Activated T-cell treated with anti-CD3 and anti-CD28 coated beads for 1 hour (primary cell): ENCODE measurements around the gene SCN3A.

Experiments
- DNase-seq: peaks from one replicate; pipeline ENCODE4 v3.0.0-alpha.2; 2020; ENCODE audit warnings: low read depth

SCN3A gene

GRCh38 chr2:165191096-165191728 lies 12.6 kb downstream of the SCN3A start:
- no peak for DNase-seq

DNA sequence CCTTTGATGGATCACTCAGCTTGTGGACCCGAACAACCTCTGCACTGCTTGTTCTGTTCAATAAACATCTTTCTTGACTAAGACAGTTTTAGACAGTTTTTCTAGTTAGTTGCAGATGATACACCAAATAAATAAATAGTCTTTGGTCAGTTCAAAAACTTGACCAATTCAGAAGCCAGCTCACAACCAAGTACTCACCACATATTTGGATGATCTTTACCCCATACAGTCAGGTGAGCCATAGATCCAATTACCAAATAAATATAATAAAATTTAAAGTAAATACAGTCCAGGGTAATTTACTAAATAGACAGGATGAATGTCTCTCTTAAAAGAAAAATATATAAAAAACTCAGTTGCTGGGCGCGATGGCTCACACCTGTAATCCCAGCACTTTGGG lies 18.2 kb downstream of the SCN3A start:
- DNase-seq, result no peak

DNA sequence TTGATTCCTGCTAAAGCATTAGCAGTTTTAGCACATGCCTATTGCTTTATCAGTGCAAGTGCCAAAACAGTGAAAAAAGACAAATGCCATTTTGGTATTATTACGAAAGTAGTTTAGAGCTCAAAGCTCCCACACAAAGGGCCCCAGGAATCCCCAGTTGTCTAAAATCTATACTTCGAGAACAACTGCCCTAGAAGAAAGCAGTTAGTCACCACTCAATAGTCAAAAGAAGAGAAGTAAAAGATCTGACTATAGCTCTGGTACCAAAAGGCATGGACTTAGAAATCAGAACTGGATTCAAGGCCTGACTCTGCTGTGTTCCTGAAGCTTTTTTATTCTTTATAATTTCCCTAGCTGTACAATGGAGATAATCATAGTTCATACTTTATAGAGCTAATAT lies 21.8 kb downstream of the SCN3A start:
- no peak for DNase-seq

DNA sequence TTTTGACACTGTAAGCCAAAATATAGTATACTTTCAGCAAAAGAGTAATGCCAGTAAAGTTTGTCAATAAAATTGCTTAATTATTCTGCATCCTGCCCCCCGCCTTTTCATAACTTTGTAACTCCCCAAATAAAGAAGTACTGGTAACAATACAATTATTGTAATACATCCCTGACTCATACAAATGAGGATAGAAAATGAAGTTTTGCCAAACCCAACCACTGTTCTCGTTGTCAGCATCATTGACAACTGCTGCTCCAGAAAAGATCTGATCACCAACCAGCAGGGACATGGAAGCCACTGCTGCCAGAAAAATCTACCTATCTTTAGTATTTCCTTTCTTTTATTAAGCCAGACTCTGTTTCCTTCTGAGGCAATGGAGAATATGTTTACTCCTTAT lies 27.1 kb downstream of the SCN3A start:
- no peak for DNase-seq

DNA sequence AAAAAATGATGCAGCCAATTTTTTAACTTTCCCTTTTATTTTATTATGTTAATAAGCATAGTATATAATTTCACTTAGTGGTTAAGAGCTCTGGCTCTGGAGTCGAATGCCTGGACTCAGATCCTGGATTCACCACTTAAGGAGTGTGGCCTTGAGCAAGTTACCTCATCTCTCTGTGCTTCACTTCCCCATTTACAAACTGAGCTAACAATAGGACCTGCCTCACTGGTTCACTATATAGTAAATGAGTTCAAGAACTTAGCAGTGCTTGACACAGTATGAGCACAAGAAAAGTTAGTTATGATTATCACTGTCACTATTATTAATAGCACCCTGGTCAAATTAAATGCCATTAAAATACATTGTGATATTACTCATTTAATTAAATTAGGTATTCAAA lies 30.6 kb downstream of the SCN3A start:
- no peak for DNase-seq

DNA sequence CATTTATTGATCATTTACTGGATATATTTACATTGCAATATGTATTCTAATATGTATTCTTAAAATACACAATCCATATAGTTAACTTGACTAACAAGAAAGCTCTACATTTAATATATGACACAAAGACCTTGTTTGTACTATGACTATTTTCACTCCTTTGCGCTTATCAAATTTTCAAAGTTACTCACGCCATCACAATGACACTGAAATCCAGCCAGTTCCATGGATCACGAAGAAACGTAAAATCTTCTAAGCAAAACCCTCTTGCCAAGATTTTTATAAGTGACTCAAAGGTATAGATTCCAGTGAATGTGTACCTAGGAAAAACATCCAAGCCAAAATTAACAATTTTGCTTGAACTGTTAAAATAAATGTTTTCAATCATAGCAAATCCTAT lies 39.6 kb downstream of the SCN3A start:
- DNase-seq, result no peak

- DNase-seq, result no peak
Measured at GRCh38 chr2:165163761-165164160, 40.1 kb downstream of the SCN3A start.

- no peak for DNase-seq
Measured at GRCh38 chr2:165162466-165162865, 41.4 kb downstream of the SCN3A start.

- no peak for DNase-seq
Measured at GRCh38 chr2:165161510-165161909, 42.3 kb downstream of the SCN3A start.

- no peak for DNase-seq
Measured at GRCh38 chr2:165157160-165157559, 46.7 kb downstream of the SCN3A start.

DNA sequence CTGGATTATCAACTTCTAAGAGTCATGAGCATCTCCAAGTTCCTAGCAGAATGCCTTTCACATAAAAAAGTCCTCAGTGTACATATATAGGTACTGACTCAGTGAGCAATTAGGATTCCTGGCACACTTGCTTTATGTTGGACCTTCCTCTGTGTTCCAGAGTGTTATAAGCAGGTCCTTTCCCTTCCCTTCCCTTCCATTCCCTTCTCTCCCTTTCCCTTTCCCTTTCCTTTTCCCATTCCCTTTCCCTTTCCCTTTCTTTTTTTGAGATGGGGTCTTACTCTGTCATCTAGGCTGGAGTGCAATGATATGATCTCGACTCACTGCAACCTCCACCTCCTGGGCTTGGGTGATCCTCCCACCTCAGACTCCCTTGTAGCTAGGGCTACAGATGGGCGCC lies 48.7 kb downstream of the SCN3A start:
- DNase-seq, result no peak

- no peak for DNase-seq
Measured at GRCh38 chr2:165149439-165149838, 54.4 kb downstream of the SCN3A start.

DNA sequence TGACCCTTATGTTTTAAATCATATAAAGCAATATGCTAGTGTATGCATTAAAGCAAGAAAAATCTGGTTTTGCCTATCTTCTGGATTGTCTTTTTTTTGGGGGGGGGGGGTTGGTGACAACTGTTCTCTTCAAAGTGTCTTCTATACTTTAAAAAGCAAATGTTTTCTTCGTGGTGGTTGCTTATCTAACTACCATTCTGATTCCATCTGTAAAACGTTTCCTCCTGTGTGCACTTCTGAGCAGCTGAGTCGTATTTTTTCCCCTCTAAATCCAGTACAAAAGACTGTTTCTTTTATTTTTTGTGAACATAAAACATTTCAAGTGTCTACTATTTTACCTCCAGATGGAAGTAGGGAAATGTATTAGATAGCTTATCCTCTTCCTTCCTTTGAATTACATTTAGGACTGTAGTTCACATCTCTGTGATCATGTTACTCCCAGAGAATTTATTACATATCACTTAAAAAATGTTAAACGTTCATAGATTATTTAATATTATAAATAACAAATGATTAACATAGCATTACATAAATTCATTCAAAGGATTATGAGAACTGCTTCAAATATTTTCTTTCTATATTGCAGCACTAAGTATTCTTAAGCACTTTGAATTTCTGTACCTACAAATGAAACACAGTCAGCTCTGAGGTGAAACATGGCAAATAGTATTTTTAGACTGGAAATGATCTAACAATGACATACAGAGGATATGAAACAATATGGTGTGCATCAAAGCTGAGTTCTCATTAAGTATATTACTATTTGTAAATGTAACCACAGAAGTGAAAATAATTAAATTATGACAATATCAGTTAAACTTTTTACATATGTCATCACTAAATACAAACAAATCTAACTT lies 56.4 kb downstream of the SCN3A start:
- no peak for DNase-seq

GRCh38 chr2:165144315-165144714 lies 59.5 kb downstream of the SCN3A start:
- DNase-seq, result no peak

DNA sequence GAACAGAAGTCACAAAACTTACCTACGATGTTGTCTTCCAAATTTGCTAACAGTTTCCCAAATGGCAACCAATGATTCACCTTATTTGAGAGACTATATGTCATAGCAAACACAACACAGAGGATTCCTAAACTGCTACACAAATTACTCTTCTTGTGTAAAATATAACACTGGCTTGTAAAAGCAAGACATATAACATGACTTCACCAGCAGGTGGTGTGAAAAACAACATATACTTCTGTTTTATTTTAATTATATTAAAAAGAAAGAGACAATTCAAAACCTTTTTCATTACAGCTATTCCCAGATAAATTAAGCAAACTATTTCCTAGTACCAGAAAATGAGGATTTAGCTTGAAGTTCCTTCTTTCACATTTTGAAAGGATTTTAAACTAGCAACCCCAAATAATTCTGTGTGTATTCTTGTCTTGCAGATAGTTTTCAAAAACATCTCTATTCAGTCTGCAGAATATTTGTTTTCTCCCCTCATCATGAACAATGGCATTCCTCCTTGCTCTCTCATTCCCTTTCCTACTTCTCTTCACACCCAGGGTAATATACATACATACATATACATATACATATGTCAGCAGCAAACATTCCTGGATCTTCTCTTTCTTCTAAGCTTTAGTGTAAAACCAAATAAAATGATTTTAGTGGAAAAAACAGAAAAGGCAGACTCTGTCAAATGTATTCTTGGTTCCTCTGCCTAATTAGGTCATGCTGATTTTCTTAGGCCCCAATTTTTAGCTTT lies 62.1 kb downstream of the SCN3A start:
- no peak for DNase-seq

DNA sequence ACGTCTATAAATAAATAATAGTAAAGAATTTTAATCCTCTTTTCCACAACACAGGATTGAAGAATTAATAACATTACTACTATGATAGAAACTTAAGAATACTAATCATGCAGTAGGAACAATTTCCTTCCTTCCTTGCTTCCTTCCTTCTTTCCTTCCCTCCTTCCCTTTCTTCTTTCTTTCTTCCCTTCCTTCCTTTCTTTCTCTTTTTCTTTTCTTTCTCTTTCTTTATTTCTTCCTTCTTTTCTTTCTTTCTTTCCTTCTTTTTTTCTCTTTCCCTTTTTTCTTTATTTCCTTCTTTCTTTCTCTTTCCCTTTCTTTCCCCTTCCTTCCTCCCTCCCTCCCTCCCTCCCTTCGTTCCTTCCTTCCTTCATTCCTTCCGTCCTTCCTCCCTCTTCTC lies 77.6 kb downstream of the SCN3A start:
- DNase-seq, result no peak

- DNase-seq, result no peak
Measured at GRCh38 chr2:165122521-165122920, 81.3 kb downstream of the SCN3A start.

DNA sequence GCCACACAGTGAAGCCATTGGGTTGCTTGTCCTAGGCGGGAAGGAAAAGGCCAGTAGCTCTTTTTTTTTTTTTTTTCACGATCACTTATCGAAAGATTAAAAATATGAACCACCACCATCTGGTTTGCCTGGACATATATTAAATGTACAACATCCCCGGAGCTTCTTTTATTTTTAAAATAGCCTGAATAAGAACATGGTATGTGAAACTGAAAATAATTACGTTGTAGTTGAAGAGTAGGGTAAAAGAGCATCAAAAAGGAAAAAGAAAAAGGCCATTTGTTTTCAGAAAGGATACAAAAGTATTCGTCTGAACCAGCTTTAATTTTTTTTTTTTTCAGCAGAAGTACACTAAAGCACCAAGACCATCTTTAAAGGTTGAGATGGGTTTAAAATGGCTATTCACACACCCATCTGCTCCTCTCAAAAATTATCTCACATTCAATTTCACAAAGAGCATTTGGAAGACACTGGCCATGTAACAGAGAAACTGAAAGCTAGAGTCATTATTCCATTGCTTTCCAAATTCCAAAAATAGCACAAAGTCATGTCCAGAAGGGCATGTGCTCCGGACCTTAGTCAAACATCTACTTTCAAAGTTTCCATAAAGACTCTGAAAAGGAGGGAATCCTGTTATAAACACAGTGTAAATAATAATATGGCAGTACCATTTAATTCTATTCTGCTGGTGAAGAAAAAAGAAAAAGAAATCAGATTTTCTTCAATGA lies 82.9 kb downstream of the SCN3A start:
- DNase-seq, result no peak

DNA sequence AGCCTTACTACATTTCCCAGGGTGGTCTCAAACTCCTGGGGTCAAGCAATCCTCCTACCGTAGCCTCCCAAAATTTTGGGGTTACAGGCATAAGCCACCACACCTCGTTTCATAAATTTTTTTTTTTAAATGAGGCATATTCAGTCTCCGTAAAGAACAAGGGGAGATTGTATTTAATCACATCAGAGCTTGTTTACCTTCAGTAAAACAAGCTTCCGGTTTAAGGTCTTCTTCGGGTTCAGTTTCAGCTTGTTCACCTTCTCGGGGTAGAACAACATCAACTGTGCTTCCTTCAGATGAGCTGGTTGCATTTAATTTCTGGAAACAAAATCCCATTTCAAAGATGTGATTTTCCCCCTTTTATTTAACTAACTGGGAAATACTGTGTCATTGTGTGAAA lies 88.6 kb downstream of the SCN3A start:
- DNase-seq, result no peak

DNA sequence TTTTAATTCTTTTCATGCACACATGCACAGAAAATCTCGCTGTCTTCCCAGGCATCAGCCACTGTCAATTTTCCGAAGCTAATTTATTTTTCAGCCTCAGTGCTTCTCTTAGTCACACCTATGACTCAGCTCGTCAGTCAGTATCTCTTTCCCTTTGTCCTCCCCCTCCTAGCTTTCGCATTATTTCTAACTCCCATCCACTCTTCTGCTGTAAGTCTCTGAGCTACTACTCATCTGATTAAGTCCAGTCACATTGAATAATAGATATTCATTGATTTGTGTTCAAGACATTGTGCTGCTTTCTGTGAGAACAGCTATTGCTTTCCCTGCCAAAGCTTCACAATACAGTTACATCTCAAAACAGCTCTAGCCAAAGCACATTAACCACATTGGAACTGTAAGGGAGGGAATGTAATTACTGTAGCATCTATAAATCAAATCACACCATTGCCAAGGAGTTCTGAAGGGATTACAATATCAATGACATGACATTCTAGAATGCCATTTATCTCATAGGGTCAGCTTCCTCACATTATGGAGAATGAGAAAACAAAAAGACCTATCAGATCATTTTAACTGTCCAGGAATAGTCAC lies 89.4 kb downstream of the SCN3A start:
- no peak for DNase-seq

DNA sequence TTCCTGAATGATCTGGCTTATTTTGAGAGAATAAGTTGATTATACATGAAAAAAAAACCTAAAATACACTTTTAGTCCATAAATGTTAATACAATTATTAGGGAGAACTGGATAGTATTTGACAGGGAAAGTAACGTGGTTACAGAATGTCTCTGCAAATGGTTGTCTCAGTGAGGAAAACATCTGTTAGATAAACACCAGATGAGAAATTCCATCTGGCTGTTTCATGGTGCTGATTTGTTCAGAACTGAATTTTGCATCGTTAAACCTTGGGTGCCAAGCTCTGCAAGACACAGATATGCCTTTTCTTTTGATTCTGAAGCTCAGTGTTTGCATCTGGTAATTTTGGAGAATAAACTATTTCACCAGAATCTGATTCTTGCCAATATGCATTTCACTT lies 90.4 kb downstream of the SCN3A start:
- no peak for DNase-seq

GRCh38 chr2:165112789-165113188 lies 91.1 kb downstream of the SCN3A start:
- no peak for DNase-seq
